ENCODE results near the gene S100A2. TPM values are rescaled to one million over a fixed set of nuclear protein-coding genes. Genes with fewer than 3 reads are reported as not detected.

S100A2 gene
- total RNA-seq, 2 donors from 2014 or later, result 1.0 to 2.4 TPM

GRCh38 chr1:153573351-153573750, 7.7 kb upstream of the S100A2 start:
- DNase-seq, result no peak
- intact Hi-C loops (cut with DNase I), result loop anchor here (5.0 to 10.0 kb wide), 3 partner anchors 49 to 181 kb away; no protein-coding TSS in a partner anchor
- no peak overlapping the region for H3K27ac ChIP-seq
- H3K36me3 ChIP-seq, result no peaks in the 10 kb centered on the region
- no peaks in the 10 kb centered on the region for H3K9me3 ChIP-seq
- H3K27me3 ChIP-seq, result no peaks in the 10 kb centered on the region
- H3K9ac ChIP-seq (ENCODE audit: low read depth in 2 of 2, low read length in 2 of 2), result no peak overlapping the region
- TF ChIP-seq CTCF (IDR thresholded peaks at IDR 0.05), result no peak
- no peak overlapping the region for H3K4me3 ChIP-seq
- peaks cover 3% of the 10 kb centered on the region for H3K4me1 ChIP-seq

- Histone ChIP-seq H3K27me3 (no peaks in the 10 kb centered on the region), H3K4me3 (no peak overlapping the region), H3K36me3 (no peaks in the 10 kb centered on the region), H3K9ac (ENCODE audit: low read depth in 2 of 2, low read length in 2 of 2) (no peak overlapping the region), H3K27ac (peak overlapping the region; percentile 23), H3K4me1 (peaks cover 7% of the 10 kb centered on the region), H3K9me3 (no peaks in the 10 kb centered on the region)
- peak; percentile 79 for TF ChIP-seq CTCF (IDR thresholded peaks at IDR 0.05)
- DNase-seq, result peak; percentile 92
- intact Hi-C loops (cut with DNase I), result loop anchor here (5.0 to 10.0 kb wide), 3 partner anchors 50 to 182 kb away; no protein-coding TSS in a partner anchor
Observed at GRCh38 chr1:153572569-153573015, 6.9 kb upstream of the S100A2 start.

- Histone ChIP-seq H3K4me1 (peaks cover 16% of the 10 kb centered on the region), H3K9me3 (no peaks in the 10 kb centered on the region), H3K9ac (ENCODE audit: low read depth in 2 of 2, low read length in 2 of 2) (no peak overlapping the region), H3K27me3 (no peaks in the 10 kb centered on the region), H3K36me3 (no peaks in the 10 kb centered on the region), H3K4me3 (no peak overlapping the region), H3K27ac (peak overlapping the region; percentile 23)
- no peak for TF ChIP-seq CTCF (IDR thresholded peaks at IDR 0.05)
- no peak for DNase-seq
- intact Hi-C loops (cut with DNase I), result loop anchor here (5.0 to 10.0 kb wide), 3 partner anchors 51 to 183 kb away; no protein-coding TSS in a partner anchor
Observed at GRCh38 chr1:153571706-153572105, 6.1 kb upstream of the S100A2 start.

GRCh38 chr1:153570874-153571273, 5.2 kb upstream of the S100A2 start:
- Histone ChIP-seq H3K4me3 (no peak overlapping the region), H3K9me3 (no peaks in the 10 kb centered on the region), H3K27ac (no peak overlapping the region), H3K36me3 (no peaks in the 10 kb centered on the region), H3K4me1 (peaks cover 22% of the 10 kb centered on the region), H3K27me3 (no peaks in the 10 kb centered on the region), H3K9ac (ENCODE audit: low read depth in 2 of 2, low read length in 2 of 2) (no peak overlapping the region)
- no peak for DNase-seq
- intact Hi-C loops (cut with DNase I), result loop anchor here (5.0 to 10.0 kb wide), 3 partner anchors 51 to 184 kb away; no protein-coding TSS in a partner anchor
- no peak for TF ChIP-seq CTCF (IDR thresholded peaks at IDR 0.05)

- no peak overlapping the region for H3K4me3 ChIP-seq
- intact Hi-C loops (cut with DNase I), result loop anchor here (2.0 to 10.0 kb wide), 2 partner anchors 59 to 215 kb away; partner anchors contain the start of gene S100A9
- H3K4me1 ChIP-seq, result peaks cover 29% of the 10 kb centered on the region
- DNase-seq, result no peak
- no peaks in the 10 kb centered on the region for H3K27me3 ChIP-seq
- no peak overlapping the region for H3K9ac ChIP-seq (ENCODE audit: low read depth in 2 of 2, low read length in 2 of 2)
- H3K27ac ChIP-seq, result no peak overlapping the region
- H3K36me3 ChIP-seq, result no peaks in the 10 kb centered on the region
- no peak for TF ChIP-seq CTCF (IDR thresholded peaks at IDR 0.05)
- H3K9me3 ChIP-seq, result no peaks in the 10 kb centered on the region
Observed at GRCh38 chr1:153569465-153569864, 3.8 kb upstream of the S100A2 start.
